HCT116 (cell line): ENCODE results near the gene RNF212. TPM values are rescaled to one million over a fixed set of nuclear protein-coding genes. Genes with fewer than 3 reads are reported as not detected.

Experiments
- ATAC-seq: fragments of 200-7000 bp; cut with Tn5 transposase; 2 replicates; pipeline ENCODE4 v1.9.1; 2020; ENCODE audit warnings: mild to moderate bottlenecking, moderate library complexity
- BruUV-seq: library from RNA; stranded (reverse); fragments of 400-500 nt; replicated peaks from 2 replicates; lab custom pipeline; 2021; lab: Mats Ljungman, UMichigan
- CTCF ChIA-PET: fragments of 300-600 bp; sonication (Branson Sonifier 250); formaldehyde crosslinking; loops from one replicate; lab custom pipeline; 2021; ENCODE audit warnings: antibody characterized with exemption; lab: Charles Lee
- POLR2A ChIA-PET: fragments of 300-600, 350-600 bp; sonication (Branson Sonifier 250); formaldehyde crosslinking; loops from one replicate; lab custom pipeline; 2021; ENCODE audit warnings: antibody characterized with exemption; lab: Charles Lee
- RAD21 ChIA-PET, 2 experiments: fragments of 300-600 bp; sonication (Branson Sonifier 250); formaldehyde crosslinking; loops; one replicate each; lab custom pipeline; 2023; ENCODE audit warnings: low total read pairs in 2 of 2; ENCODE audit not compliant: uncharacterized antibody in 2 of 2, unreplicated experiment in 2 of 2, low non-redundant PET in 1 of 2; lab: Charles Lee
- DNase-seq: peaks from one replicate; pipeline ENCODE4 v3.0.0-alpha.2; 2010; ENCODE audit warnings: low read depth, low spot score
- H2AFZ ChIP-seq: fragments of 200-600 bp; shearing (Covaris generic), sonication (generic); 2 replicates; pipeline ENCODE4 v1.6.1; 2017; ENCODE audit warnings: low read depth, mixed run types, mixed read lengths, antibody characterized with exemption, low read length; ENCODE audit not compliant: poor library complexity, severe bottlenecking
- H3K27ac ChIP-seq: 2 replicates; pipeline ENCODE4 v1.5.1; 2012; ENCODE audit warnings: low read depth, low read length
- H3K27me3 ChIP-seq: fragments of 200-600 bp; sonication (generic); 2 replicates; pipeline ENCODE4 v1.6.1; 2016; ENCODE audit warnings: mixed run types, low read length, mixed read lengths; ENCODE audit not compliant: insufficient read depth
- H3K36me3 ChIP-seq, 2 experiments: fragments of 200-500 bp in 1 of 2; fragments of 200-600 bp in 1 of 2; sonication (Bioruptor generic) in 1 of 2; sonication (generic) in 1 of 2; 2 replicates each; pipeline versions ENCODE4 v1.5.1 to v1.6.1; 2014 to 2016; ENCODE audit warnings: low read length in 2 of 2, inconsistent platforms in 1 of 2, mixed read lengths in 1 of 2, mixed run types in 1 of 2; ENCODE audit not compliant: insufficient read depth in 2 of 2, control insufficient read depth in 1 of 2
- H3K4me1 ChIP-seq, 2 experiments: fragments of 200-600 bp in 1 of 2; sonication (generic) in 1 of 2; 2 replicates each; pipeline versions ENCODE4 v1.5.1 to v1.6.1; 2012 to 2017; ENCODE audit warnings: low read length in 2 of 2, inconsistent platforms in 1 of 2, mild to moderate bottlenecking in 1 of 2, mixed read lengths in 1 of 2, mixed run types in 1 of 2, moderate library complexity in 1 of 2; ENCODE audit not compliant: insufficient read depth in 2 of 2, control insufficient read depth in 1 of 2
- H3K4me2 ChIP-seq: fragments of 200-600 bp; sonication (generic); 2 replicates; pipeline ENCODE4 v1.6.1; 2017; ENCODE audit warnings: mixed run types, low read length, mixed read lengths
- H3K4me3 ChIP-seq, 2 experiments: fragments of 200-600 bp in 1 of 2; sonication (generic) in 1 of 2; replicated peaks in 1 of 2; 2 replicates each; pipeline ENCODE4 v1.5.1; 2011 to 2016; ENCODE audit warnings: low read length in 2 of 2, control low read depth in 1 of 2, low read depth in 1 of 2, mild to moderate bottlenecking in 1 of 2, mixed read lengths in 1 of 2, mixed run types in 1 of 2
- H3K79me2 ChIP-seq: fragments of 200-600 bp; sonication (generic); 2 replicates; pipeline ENCODE4 v1.6.1; 2017; ENCODE audit warnings: mild to moderate bottlenecking, mixed run types, low read length, moderate library complexity, mixed read lengths; ENCODE audit not compliant: insufficient read depth
- H3K9ac ChIP-seq: fragments of 200-600 bp; sonication (generic); 2 replicates; pipeline ENCODE4 v1.6.1; 2016; ENCODE audit warnings: low read length, mixed read lengths
- H3K9me2 ChIP-seq: fragments of 200-600 bp; sonication (generic), shearing (Covaris generic); 2 replicates; pipeline ENCODE4 v1.6.1; 2017; ENCODE audit warnings: mixed run types, mild to moderate bottlenecking, moderate library complexity; ENCODE audit not compliant: insufficient read depth
- H3K9me3 ChIP-seq, 2 experiments: fragments of 200-500 bp in 1 of 2; fragments of 200-600 bp in 1 of 2; sonication (Bioruptor generic) in 1 of 2; sonication (generic) in 1 of 2; 2 replicates each; pipeline ENCODE4 v1.6.1; 2014 to 2017; ENCODE audit warnings: low read length in 2 of 2, mixed read lengths in 2 of 2, inconsistent platforms in 1 of 2, low read depth in 1 of 2, mild to moderate bottlenecking in 1 of 2, mixed run types in 1 of 2, moderate library complexity in 1 of 2; ENCODE audit not compliant: control insufficient read depth in 1 of 2, insufficient read depth in 1 of 2
- H4K20me1 ChIP-seq: fragments of 200-600 bp; sonication (generic), shearing (Covaris generic); 2 replicates; pipeline ENCODE4 v1.6.1; 2017; ENCODE audit warnings: mixed run types, mild to moderate bottlenecking, moderate library complexity; ENCODE audit not compliant: insufficient read depth
- ATF3 ChIP-seq: IDR thresholded peaks from 2 replicates; pipeline ENCODE4 v1.6.1; 2012
- CTCF ChIP-seq, 3 experiments: fragments of 200-600 bp in 1 of 3; sonication (generic) in 1 of 3; IDR thresholded peaks in 2 of 3; conservative IDR thresholded peaks in 1 of 3; 2 replicates each; pipeline ENCODE4 v1.5.1; 2012 to 2017; ENCODE audit warnings: low read depth in 2 of 3, low read length in 2 of 3, antibody characterized with exemption in 1 of 3, borderline replicate concordance in 1 of 3, control low read depth in 1 of 3, mild to moderate bottlenecking in 1 of 3, mixed read lengths in 1 of 3, mixed run types in 1 of 3, moderate library complexity in 1 of 3; ENCODE audit not compliant: insufficient read depth in 1 of 3
- EZH2phosphoT487 ChIP-seq: fragments of 200-600 bp; IDR thresholded peaks from 2 replicates; pipeline ENCODE4 v1.6.1; 2018; ENCODE audit warnings: antibody characterized with exemption, borderline replicate concordance
- FOSL1 ChIP-seq: IDR thresholded peaks from 2 replicates; pipeline ENCODE4 v1.6.1; 2012; ENCODE audit warnings: low read depth
- REST ChIP-seq: IDR thresholded peaks from 2 replicates; pipeline ENCODE4 v1.6.1; 2012; ENCODE audit warnings: low read depth
- SP1 ChIP-seq: IDR thresholded peaks from 2 replicates; pipeline ENCODE4 v1.6.1; 2012; ENCODE audit warnings: low read depth
- SRF ChIP-seq: IDR thresholded peaks from 2 replicates; pipeline ENCODE4 v1.6.1; 2012; ENCODE audit warnings: low read depth
- intact Hi-C: fragments of 100-400 bp; cut with micrococcal nuclease; formaldehyde crosslinking; loops from 2 replicates; pipeline ENCODE4 v1.10.0; 2022
- total RNA-seq: library from RNA; stranded (reverse); gene quantifications from one replicate; pipeline ENCODE4 v1.2.1, GENCODE V29; 2021; ENCODE audit not compliant: unreplicated experiment

RNF212 gene
- total RNA-seq, 1 experiment from 2014 or later: not detected

GRCh38 chr4:1051472-1051871 lies 61.9 kb downstream of the RNF212 start:
- Histone ChIP-seq H3K27me3 (peaks cover 15% of the 10 kb centered on the region), H3K4me1 (peaks cover 0 to 10% of the 10 kb centered on the region in 2 experiments; a peak in 1 of 4 replicates), H3K4me3 (no peak overlapping the region), H3K9ac (no peak overlapping the region), H3K27ac (no peak overlapping the region), H3K4me2 (no peak overlapping the region), H3K9me2 (no peaks in the 10 kb centered on the region), H3K79me2 (no peaks in the 10 kb centered on the region), H4K20me1 (no peaks in the 10 kb centered on the region), H3K36me3 (no peaks in the 10 kb centered on the region), H2AFZ (no peak overlapping the region), H3K9me3 (no peaks in the 10 kb centered on the region)
- POLR2A ChIA-PET: no interaction called here
- CTCF ChIA-PET: interaction anchor here (1.3 kb wide), 1 partner anchor 22 kb away, joined by 3 read pairs; no protein-coding TSS in a partner anchor
- BruUV-seq: no TSS peak
- RAD21 ChIA-PET: no interaction called here
- DNase-seq (no peak), ATAC-seq (no peak)
- no peak for TF ChIP-seq REST
- no peak for TF ChIP-seq SP1
- no peak for TF ChIP-seq CTCF (IDR thresholded peaks at IDR 0.05 in 2 of 3, conservative IDR thresholded peaks at IDR 0.05 in 1 of 3; ENCODE audit: borderline replicate concordance in 1 of 3, insufficient read depth in 1 of 3, low read depth in 2 of 3, low read length in 2 of 3)
- TF ChIP-seq SRF: no peak
- TF ChIP-seq FOSL1: no peak
- no peak for TF ChIP-seq EZH2phosphoT487
- TF ChIP-seq ATF3: no peak
- intact Hi-C loops: no loop called here
